SK-N-SH treated with all-trans-retinoic acid at 6 μM for 48 hours (cell line): ENCODE results near the gene NAB1.

ENCODE experiments used
- ATAC-seq: fragments of 200-7000 bp; cut with Tn5 transposase; 3 replicates; pipeline ENCODE4 v1.9.1; 2020; ENCODE audit warnings: mild to moderate bottlenecking, moderate library complexity
- ARNTL ChIP-seq: fragments of 450-650 bp; formaldehyde crosslinking; IDR thresholded peaks from 2 replicates; pipeline ENCODE4 v1.5.0; 2020; ENCODE audit warnings: low read depth, mild to moderate bottlenecking, moderate library complexity, borderline replicate concordance
- BACH2 ChIP-seq: fragments of 250-450 bp; sonication (Bioruptor Pico); IDR thresholded peaks from 2 replicates; pipeline ENCODE4 v1.9.0; 2021; ENCODE audit warnings: mild to moderate bottlenecking, borderline replicate concordance
- CSDC2 ChIP-seq: fragments of 250-450 bp; sonication (Bioruptor Pico); IDR thresholded peaks from 2 replicates; pipeline ENCODE4 v1.5.0; 2020; ENCODE audit warnings: mild to moderate bottlenecking, moderate library complexity
- ESRRG ChIP-seq: fragments of 250-450 bp; sonication (Bioruptor Pico); IDR thresholded peaks from 2 replicates; pipeline ENCODE4 v1.6.1; 2021; ENCODE audit warnings: mild to moderate bottlenecking
- GLIS3 ChIP-seq: fragments of 250-450 bp; sonication (Bioruptor Pico); IDR thresholded peaks from 2 replicates; pipeline ENCODE4 v1.5.0; 2020; ENCODE audit warnings: mild to moderate bottlenecking, moderate library complexity
- ISL1 ChIP-seq: fragments of 250-450 bp; sonication (Bioruptor Pico); IDR thresholded peaks from 2 replicates; pipeline ENCODE4 v2.1.2; 2022; ENCODE audit warnings: mild to moderate bottlenecking, moderate library complexity
- OSR1 ChIP-seq: fragments of 250-450 bp; sonication (Bioruptor Pico); IDR thresholded peaks from 2 replicates; pipeline ENCODE4 v1.8.0; 2022; ENCODE audit warnings: moderate library complexity, mild to moderate bottlenecking, inconsistent platforms
- PPARA ChIP-seq: fragments of 250-450 bp; sonication (Bioruptor Pico); IDR thresholded peaks from 2 replicates; pipeline ENCODE4 v1.5.0; 2020; ENCODE audit warnings: mild to moderate bottlenecking, borderline replicate concordance
- SNAI2 ChIP-seq: fragments of 250-450 bp; sonication (Bioruptor Pico); IDR thresholded peaks from 2 replicates; pipeline ENCODE4 v1.5.0; 2020; ENCODE audit warnings: mild to moderate bottlenecking, moderate library complexity
- TCF4 ChIP-seq: fragments of 250-450 bp; sonication (Bioruptor Pico); IDR thresholded peaks from 2 replicates; pipeline ENCODE4 v1.8.0; 2021; ENCODE audit warnings: mild to moderate bottlenecking, moderate library complexity, borderline replicate concordance
- TOX ChIP-seq: fragments of 250-450 bp; sonication (Bioruptor Pico); IDR thresholded peaks from 2 replicates; pipeline ENCODE4 v1.8.0; 2021; ENCODE audit warnings: mild to moderate bottlenecking, moderate library complexity, borderline replicate concordance
- ZC3H10 ChIP-seq: fragments of 250-450 bp; sonication (Bioruptor Pico); IDR thresholded peaks from 2 replicates; pipeline ENCODE4 v1.5.1; 2021; ENCODE audit warnings: mild to moderate bottlenecking, moderate library complexity
- ZFP3 ChIP-seq: fragments of 250-450 bp; sonication (Bioruptor Pico); IDR thresholded peaks from 2 replicates; pipeline ENCODE4 v1.5.0; 2020; ENCODE audit warnings: mild to moderate bottlenecking, moderate library complexity
- ZFP30 ChIP-seq: fragments of 450-650 bp; formaldehyde crosslinking; IDR thresholded peaks from 2 replicates; pipeline ENCODE4 v1.5.0; 2022; ENCODE audit warnings: mild to moderate bottlenecking, moderate library complexity
- ZNF565 ChIP-seq: fragments of 450-650 bp; formaldehyde crosslinking; conservative IDR thresholded peaks from 2 replicates; pipeline ENCODE4 v1.5.0; 2020; ENCODE audit warnings: low read depth, mild to moderate bottlenecking, moderate library complexity
- ZNF70 ChIP-seq: fragments of 450-650 bp; formaldehyde crosslinking; IDR thresholded peaks from 2 replicates; pipeline ENCODE4 v1.5.0; 2020; ENCODE audit warnings: mild to moderate bottlenecking, moderate library complexity
- ZNF8 ChIP-seq: fragments of 450-650 bp; formaldehyde crosslinking; IDR thresholded peaks from 2 replicates; pipeline ENCODE4 v1.5.0; 2020; ENCODE audit warnings: mild to moderate bottlenecking, moderate library complexity
- TF ChIP-seq, protein P1 (sequence below): fragments of 250-450 bp; sonication (Bioruptor Pico); IDR thresholded peaks from 2 replicates; pipeline ENCODE4 v1.5.1; 2020; ENCODE audit warnings: low read depth, mild to moderate bottlenecking, moderate library complexity
- TF ChIP-seq, protein P2 (sequence below): fragments of 250-450 bp; sonication (Bioruptor Pico); IDR thresholded peaks from 2 replicates; pipeline ENCODE4 v1.5.0; 2020; ENCODE audit warnings: mild to moderate bottlenecking, moderate library complexity
- TF ChIP-seq, protein P3 (sequence below): fragments of 250-450 bp; sonication (Bioruptor Pico); IDR thresholded peaks from 2 replicates; pipeline ENCODE4 v1.8.0; 2020; ENCODE audit warnings: mild to moderate bottlenecking, moderate library complexity, borderline replicate concordance
- TF ChIP-seq, protein P4 (sequence below): fragments of 250-450 bp; sonication (Bioruptor Pico); IDR thresholded peaks from 2 replicates; pipeline ENCODE4 v1.5.1; 2021; ENCODE audit warnings: mild to moderate bottlenecking, moderate library complexity

Gene NAB1

DNA sequence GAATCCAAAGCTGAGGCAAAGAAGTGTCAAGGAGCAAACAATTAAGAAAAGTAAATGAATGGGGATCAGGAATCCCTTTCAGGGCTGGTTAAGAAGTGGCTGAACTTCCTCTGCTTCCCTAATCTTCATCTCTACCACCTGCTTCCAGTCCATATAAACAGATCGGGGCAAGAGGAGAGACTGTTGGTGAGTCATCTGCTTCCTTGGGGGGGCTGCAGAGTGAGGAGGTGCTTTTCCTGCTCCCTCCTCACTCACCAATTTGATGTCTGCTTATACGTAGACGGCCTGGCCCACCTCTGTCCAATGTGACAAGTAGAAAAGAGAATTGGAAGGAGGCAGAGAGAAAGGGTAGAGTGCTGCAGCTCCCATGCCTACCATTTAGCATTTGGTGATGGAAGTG, 68.4 kb downstream of the NAB1 start:
- TF ChIP-seq, protein P1, sequence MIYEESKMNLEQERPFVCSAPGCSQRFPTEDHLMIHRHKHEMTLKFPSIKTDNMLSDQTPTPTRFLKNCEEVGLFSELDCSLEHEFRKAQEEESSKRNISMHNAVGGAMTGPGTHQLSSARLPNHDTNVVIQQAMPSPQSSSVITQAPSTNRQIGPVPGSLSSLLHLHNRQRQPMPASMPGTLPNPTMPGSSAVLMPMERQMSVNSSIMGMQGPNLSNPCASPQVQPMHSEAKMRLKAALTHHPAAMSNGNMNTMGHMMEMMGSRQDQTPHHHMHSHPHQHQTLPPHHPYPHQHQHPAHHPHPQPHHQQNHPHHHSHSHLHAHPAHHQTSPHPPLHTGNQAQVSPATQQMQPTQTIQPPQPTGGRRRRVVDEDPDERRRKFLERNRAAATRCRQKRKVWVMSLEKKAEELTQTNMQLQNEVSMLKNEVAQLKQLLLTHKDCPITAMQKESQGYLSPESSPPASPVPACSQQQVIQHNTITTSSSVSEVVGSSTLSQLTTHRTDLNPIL (CRISPR knock-in tag), result no peak
- TF ChIP-seq TOX (CRISPR knock-in tag) (no peak), CSDC2 (CRISPR knock-in tag) (no peak), SNAI2 (no peak), ARNTL (no peak), ESRRG (no peak), ISL1 (CRISPR knock-in tag) (no peak), TCF4 (CRISPR knock-in tag) (no peak), ZNF565 (no peak), PPARA (CRISPR knock-in tag) (no peak), ZFP3 (no peak), GLIS3 (CRISPR knock-in tag) (no peak), BACH2 (CRISPR knock-in tag) (no peak)
- TF ChIP-seq, protein P2, sequence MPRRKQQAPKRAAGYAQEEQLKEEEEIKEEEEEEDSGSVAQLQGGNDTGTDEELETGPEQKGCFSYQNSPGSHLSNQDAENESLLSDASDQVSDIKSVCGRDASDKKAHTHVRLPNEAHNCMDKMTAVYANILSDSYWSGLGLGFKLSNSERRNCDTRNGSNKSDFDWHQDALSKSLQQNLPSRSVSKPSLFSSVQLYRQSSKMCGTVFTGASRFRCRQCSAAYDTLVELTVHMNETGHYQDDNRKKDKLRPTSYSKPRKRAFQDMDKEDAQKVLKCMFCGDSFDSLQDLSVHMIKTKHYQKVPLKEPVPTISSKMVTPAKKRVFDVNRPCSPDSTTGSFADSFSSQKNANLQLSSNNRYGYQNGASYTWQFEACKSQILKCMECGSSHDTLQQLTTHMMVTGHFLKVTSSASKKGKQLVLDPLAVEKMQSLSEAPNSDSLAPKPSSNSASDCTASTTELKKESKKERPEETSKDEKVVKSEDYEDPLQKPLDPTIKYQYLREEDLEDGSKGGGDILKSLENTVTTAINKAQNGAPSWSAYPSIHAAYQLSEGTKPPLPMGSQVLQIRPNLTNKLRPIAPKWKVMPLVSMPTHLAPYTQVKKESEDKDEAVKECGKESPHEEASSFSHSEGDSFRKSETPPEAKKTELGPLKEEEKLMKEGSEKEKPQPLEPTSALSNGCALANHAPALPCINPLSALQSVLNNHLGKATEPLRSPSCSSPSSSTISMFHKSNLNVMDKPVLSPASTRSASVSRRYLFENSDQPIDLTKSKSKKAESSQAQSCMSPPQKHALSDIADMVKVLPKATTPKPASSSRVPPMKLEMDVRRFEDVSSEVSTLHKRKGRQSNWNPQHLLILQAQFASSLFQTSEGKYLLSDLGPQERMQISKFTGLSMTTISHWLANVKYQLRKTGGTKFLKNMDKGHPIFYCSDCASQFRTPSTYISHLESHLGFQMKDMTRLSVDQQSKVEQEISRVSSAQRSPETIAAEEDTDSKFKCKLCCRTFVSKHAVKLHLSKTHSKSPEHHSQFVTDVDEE (CRISPR knock-in tag), result no peak
- TF ChIP-seq, protein P3, sequence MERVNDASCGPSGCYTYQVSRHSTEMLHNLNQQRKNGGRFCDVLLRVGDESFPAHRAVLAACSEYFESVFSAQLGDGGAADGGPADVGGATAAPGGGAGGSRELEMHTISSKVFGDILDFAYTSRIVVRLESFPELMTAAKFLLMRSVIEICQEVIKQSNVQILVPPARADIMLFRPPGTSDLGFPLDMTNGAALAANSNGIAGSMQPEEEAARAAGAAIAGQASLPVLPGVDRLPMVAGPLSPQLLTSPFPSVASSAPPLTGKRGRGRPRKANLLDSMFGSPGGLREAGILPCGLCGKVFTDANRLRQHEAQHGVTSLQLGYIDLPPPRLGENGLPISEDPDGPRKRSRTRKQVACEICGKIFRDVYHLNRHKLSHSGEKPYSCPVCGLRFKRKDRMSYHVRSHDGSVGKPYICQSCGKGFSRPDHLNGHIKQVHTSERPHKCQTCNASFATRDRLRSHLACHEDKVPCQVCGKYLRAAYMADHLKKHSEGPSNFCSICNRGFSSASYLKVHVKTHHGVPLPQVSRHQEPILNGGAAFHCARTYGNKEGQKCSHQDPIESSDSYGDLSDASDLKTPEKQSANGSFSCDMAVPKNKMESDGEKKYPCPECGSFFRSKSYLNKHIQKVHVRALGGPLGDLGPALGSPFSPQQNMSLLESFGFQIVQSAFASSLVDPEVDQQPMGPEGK (CRISPR knock-in tag), result no peak
- TF ChIP-seq, all 23 proteins: peak for 0

DNA sequence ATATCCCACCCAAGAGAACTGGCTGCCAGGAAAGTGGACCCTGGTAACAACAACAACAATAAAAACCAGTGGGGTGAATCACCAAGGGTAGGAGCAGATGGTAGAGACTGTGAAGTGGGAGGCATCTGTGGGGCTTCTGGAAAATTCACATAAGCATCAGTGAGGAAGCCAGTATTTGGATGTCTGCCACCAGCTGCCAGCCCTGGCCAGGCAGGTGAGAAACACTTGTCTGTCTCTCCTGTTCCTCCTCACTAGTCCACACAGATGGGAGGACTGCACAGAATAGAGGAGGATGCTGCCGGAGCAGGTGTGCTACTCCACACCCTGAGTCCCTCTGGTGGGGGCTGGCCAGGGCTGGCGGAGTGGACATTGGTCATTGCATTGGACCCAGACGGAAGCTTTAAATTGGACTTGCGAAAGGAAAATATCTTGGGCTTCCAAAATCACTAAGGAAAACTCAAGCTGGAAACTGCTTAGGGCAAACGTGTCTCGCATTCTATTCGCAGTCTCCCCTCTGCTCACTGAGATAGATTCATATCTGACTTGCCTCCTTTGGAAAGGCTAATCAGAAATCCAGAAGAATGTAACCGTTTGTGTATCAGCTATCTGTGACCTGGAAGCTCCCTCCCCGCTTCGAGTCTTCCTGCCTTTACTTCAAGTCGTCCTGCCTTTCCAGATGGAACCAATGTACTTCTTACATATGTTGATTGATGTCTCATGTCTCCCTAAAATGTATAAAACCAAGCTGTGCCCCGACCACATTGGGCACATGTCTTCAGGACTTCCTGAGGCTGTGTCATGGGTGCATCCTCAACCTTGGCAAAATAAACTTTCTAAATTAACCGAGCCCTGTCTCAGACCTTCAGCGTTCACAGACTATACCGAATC, 69.1 kb downstream of the NAB1 start:
- no peak for ATAC-seq
- TF ChIP-seq CSDC2 (CRISPR knock-in tag), result no peak
- TF ChIP-seq GLIS3 (CRISPR knock-in tag), result no peak
- no peak for TF ChIP-seq ZC3H10 (CRISPR knock-in tag)
- TF ChIP-seq, protein P3 (CRISPR knock-in tag), result no peak
- TF ChIP-seq BACH2 (CRISPR knock-in tag), result no peak
- no peak for TF ChIP-seq ESRRG
- TF ChIP-seq OSR1 (CRISPR knock-in tag), result no peak
- TF ChIP-seq, protein P1 (CRISPR knock-in tag), result no peak
- TF ChIP-seq PPARA (CRISPR knock-in tag), result no peak
- no peak for TF ChIP-seq ISL1 (CRISPR knock-in tag)
- TF ChIP-seq ZNF8 (CRISPR knock-in tag), result no peak
- TF ChIP-seq ZNF70, result no peak
- no peak for TF ChIP-seq TOX (CRISPR knock-in tag)
- TF ChIP-seq ZFP30, result no peak
- no peak for TF ChIP-seq ZFP3
- TF ChIP-seq, protein P2 (CRISPR knock-in tag), result no peak
- no peak for TF ChIP-seq SNAI2
- TF ChIP-seq, protein P4, sequence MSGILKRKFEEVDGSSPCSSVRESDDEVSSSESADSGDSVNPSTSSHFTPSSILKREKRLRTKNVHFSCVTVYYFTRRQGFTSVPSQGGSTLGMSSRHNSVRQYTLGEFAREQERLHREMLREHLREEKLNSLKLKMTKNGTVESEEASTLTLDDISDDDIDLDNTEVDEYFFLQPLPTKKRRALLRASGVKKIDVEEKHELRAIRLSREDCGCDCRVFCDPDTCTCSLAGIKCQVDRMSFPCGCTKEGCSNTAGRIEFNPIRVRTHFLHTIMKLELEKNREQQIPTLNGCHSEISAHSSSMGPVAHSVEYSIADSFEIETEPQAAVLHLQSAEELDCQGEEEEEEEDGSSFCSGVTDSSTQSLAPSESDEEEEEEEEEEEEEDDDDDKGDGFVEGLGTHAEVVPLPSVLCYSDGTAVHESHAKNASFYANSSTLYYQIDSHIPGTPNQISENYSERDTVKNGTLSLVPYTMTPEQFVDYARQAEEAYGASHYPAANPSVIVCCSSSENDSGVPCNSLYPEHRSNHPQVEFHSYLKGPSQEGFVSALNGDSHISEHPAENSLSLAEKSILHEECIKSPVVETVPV (CRISPR knock-in tag), result no peak

More for the DNA sequence above, 68.4 kb downstream of the NAB1 start:
- no peak for ATAC-seq
